Endothelial cell of umbilical vein (primary cell): Measurements from ENCODE around the gene RTN4RL1.

Experiments used
- EZH2 ChIP-seq: IDR thresholded peaks from 2 replicates; pipeline ENCODE4 v1.6.1; 2012; ENCODE audit warnings: borderline replicate concordance, low read depth, mild to moderate bottlenecking, moderate library complexity, low read length, inconsistent platforms; ENCODE audit not compliant: severe bottlenecking
- FOS ChIP-seq: IDR thresholded peaks from 2 replicates; pipeline ENCODE4 v1.6.1; 2011; ENCODE audit warnings: mild to moderate bottlenecking, low read length, moderate library complexity, borderline replicate concordance; ENCODE audit not compliant: insufficient read depth
- MYC ChIP-seq: IDR thresholded peaks from one replicate; pipeline ENCODE4 v1.6.1; 2011; ENCODE audit warnings: mild to moderate bottlenecking, low read depth, low read length
- POLR2A ChIP-seq: IDR thresholded peaks from 2 replicates; pipeline ENCODE4 v1.6.1; 2012; ENCODE audit warnings: low read depth, mild to moderate bottlenecking, control low read depth, low read length
- POLR2AphosphoS5 ChIP-seq: IDR thresholded peaks from 2 replicates; pipeline ENCODE4 v1.6.1; 2012; ENCODE audit warnings: low read depth, mild to moderate bottlenecking, control low read depth, low read length, moderate library complexity; ENCODE audit not compliant: insufficient read depth
- TF ChIP-seq, protein P1 (sequence below), 2 donors: IDR thresholded peaks; 1 replicate in 1 of 2; 2 replicates in 1 of 2; pipeline ENCODE4 v1.5.1; 2011; ENCODE audit warnings: low read length in 2 of 2, mild to moderate bottlenecking in 2 of 2, moderate library complexity in 2 of 2, control low read depth in 1 of 2, inconsistent platforms in 1 of 2, low read depth in 1 of 2; ENCODE audit not compliant: insufficient read depth in 1 of 2; ENCODE audit errors: extremely low read depth in 1 of 2
- TF ChIP-seq, protein P2 (sequence below): IDR thresholded peaks from 2 replicates; pipeline ENCODE4 v1.6.1; 2011; ENCODE audit not compliant: insufficient read depth, insufficient read length

DNA sequence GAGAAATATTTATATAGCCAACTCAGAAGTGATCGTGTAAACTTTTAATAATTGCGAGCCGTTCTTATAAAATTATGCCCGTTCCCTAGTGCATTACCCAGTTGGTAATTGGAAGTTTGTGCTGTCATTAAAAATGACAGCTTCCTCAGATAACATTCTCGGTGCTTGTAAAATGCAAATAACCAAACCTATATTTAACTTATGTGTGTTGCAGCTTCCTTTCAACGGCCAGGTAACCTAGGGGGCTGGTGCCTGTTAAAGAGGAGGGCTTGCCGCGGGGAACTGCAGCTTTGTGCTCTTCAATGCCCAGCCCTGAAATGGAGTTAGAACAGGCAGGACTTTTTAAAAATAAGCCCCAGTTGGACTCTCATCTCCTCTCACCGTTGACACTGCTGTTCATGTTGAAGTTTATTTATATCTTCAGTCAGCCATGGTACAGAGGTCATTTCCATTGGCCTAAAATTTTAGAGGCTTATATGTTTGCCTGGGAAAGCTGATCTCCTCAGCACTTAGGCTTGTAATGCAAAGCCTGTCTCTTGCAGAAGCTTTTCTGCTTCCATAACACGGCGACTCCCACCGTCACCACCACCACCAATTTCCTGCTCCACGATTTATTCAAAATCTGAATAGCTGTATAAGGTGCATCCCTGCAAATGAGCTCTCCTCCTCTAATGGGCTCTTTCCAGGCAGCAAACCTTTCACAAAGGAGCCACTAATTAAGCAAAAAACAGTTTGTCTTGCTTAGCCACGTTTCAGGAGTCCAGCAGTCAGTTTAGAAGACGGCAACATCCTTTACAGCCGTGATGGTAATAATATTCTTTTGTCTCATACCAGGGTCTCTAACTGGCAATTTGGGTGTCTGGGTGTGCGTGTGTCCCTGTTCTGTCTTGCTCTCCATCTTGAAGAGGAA, 120.6 kb downstream of the RTN4RL1 start:
- TF ChIP-seq EZH2 (no peak), POLR2AphosphoS5 (no peak), MYC (no peak), POLR2A (no peak), FOS (no peak)
- TF ChIP-seq, protein P1, sequence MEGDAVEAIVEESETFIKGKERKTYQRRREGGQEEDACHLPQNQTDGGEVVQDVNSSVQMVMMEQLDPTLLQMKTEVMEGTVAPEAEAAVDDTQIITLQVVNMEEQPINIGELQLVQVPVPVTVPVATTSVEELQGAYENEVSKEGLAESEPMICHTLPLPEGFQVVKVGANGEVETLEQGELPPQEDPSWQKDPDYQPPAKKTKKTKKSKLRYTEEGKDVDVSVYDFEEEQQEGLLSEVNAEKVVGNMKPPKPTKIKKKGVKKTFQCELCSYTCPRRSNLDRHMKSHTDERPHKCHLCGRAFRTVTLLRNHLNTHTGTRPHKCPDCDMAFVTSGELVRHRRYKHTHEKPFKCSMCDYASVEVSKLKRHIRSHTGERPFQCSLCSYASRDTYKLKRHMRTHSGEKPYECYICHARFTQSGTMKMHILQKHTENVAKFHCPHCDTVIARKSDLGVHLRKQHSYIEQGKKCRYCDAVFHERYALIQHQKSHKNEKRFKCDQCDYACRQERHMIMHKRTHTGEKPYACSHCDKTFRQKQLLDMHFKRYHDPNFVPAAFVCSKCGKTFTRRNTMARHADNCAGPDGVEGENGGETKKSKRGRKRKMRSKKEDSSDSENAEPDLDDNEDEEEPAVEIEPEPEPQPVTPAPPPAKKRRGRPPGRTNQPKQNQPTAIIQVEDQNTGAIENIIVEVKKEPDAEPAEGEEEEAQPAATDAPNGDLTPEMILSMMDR (IDR thresholded peaks at IDR 0.05; ENCODE audit: extremely low read depth in 1 of 2, insufficient read depth in 1 of 2, low read depth in 1 of 2, low read length in 2 of 2): no peak
- TF ChIP-seq, protein P2, sequence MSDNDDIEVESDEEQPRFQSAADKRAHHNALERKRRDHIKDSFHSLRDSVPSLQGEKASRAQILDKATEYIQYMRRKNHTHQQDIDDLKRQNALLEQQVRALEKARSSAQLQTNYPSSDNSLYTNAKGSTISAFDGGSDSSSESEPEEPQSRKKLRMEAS: no peak
